HG02885 (cell line): ENCODE results near the gene TRIM72.
"Not testable (repeated sequence)": the region's sequence is repeated elsewhere in the genome, so short reads cannot be mapped to it uniquely, and the experiment has no call there.

Experiments used
- ATAC-seq: cut with Tn5 transposase; IDR thresholded peaks from one replicate; pipeline ENCODE4 v1.9.1; 2021; ENCODE audit warnings: mild to moderate bottlenecking; ENCODE audit not compliant: unreplicated experiment, poor library complexity

The TRIM72 gene

GRCh38 chr16:31213342-31213741 lies 577 bp upstream of the TRIM72 start:
- no peak for ATAC-seq

GRCh38 chr16:31214708-31215286 lies 878 bp downstream of the TRIM72 start:
- no peak for ATAC-seq

- no peak for ATAC-seq
Observed at GRCh38 chr16:31215287-31216162, 1.6 kb downstream of the TRIM72 start.

GRCh38 chr16:31216422-31217135 lies 2.7 kb downstream of the TRIM72 start, which contains the start of gene PYDC1:
TSS of gene PYDC1 (minus strand) at chr16:31217135. CDS start at chr16:31217028, 107 bp downstream.
- no peak for ATAC-seq

GRCh38 chr16:31217136-31217530 lies 3.2 kb downstream of the TRIM72 start:
- no peak for ATAC-seq

GRCh38 chr16:31219154-31219741 lies 5.3 kb downstream of the TRIM72 start:
- no peak for ATAC-seq

GRCh38 chr16:31221357-31222160 lies 7.6 kb downstream of the TRIM72 start:
- ATAC-seq = no peak

- no peak for ATAC-seq
Observed at GRCh38 chr16:31223044-31223443, 9.1 kb downstream of the TRIM72 start.

GRCh38 chr16:31224092-31224955 lies 10.4 kb downstream of the TRIM72 start:
- no peak for ATAC-seq

- no peak for ATAC-seq
Observed at GRCh38 chr16:31225193-31225592, 11.3 kb downstream of the TRIM72 start.

GRCh38 chr16:31228206-31228605 lies 14.3 kb downstream of the TRIM72 start:
- no peak for ATAC-seq

GRCh38 chr16:31229501-31229900 lies 15.6 kb downstream of the TRIM72 start:
- no peak for ATAC-seq

GRCh38 chr16:31238041-31238440 lies 24.1 kb downstream of the TRIM72 start:
- ATAC-seq = no peak

GRCh38 chr16:31242206-31242605 lies 28.3 kb downstream of the TRIM72 start:
- ATAC-seq = no peak

- peak; percentile 44 for ATAC-seq
Observed at GRCh38 chr16:31243734-31244670, 30.1 kb downstream of the TRIM72 start.

GRCh38 chr16:31245598-31245997 lies 31.7 kb downstream of the TRIM72 start:
- not testable (repeated sequence) for ATAC-seq

- no peak for ATAC-seq
Observed at GRCh38 chr16:31246296-31246695, 32.4 kb downstream of the TRIM72 start.

GRCh38 chr16:31248344-31248743 lies 34.4 kb downstream of the TRIM72 start:
- no peak for ATAC-seq
